T-helper 9 cell (primary cell): ENCODE data around the gene VPS37D.
"Not testable (repeated sequence)": the region's sequence is repeated elsewhere in the genome, so short reads cannot be mapped to it uniquely, and the experiment has no call there.

Experiments used
- DNase-seq: peaks from one replicate; pipeline ENCODE4 v3.0.0-alpha.2; 2020

Gene VPS37D

GRCh38 chr7:73706126-73707044 lies 38.8 kb downstream of the VPS37D start:
- DNase-seq: no peak

- DNase-seq: no peak
Observed at GRCh38 chr7:73707045-73707631, 39.5 kb downstream of the VPS37D start.

- DNase-seq: no peak
Observed at GRCh38 chr7:73708961-73709549, 41.4 kb downstream of the VPS37D start.

- no peak for DNase-seq
Observed at GRCh38 chr7:73712773-73713172, 45.1 kb downstream of the VPS37D start.

GRCh38 chr7:73713319-73713718 lies 45.7 kb downstream of the VPS37D start:
- not testable (repeated sequence) for DNase-seq

- no peak for DNase-seq
Observed at GRCh38 chr7:73715648-73716317, 48.2 kb downstream of the VPS37D start.

GRCh38 chr7:73716318-73716890 lies 48.8 kb downstream of the VPS37D start:
- no peak for DNase-seq

GRCh38 chr7:73717025-73717807 lies 49.6 kb downstream of the VPS37D start:
- DNase-seq: no peak

GRCh38 chr7:73717991-73718405 lies 50.4 kb downstream of the VPS37D start:
- DNase-seq: peak; percentile 71

GRCh38 chr7:73718438-73718881 lies 50.8 kb downstream of the VPS37D start:
- no peak for DNase-seq

- peak; percentile 65 for DNase-seq
Observed at GRCh38 chr7:73718905-73719805, 51.5 kb downstream of the VPS37D start, which contains the start of gene STX1A. Gene STX1A (minus strand): TSS chr7:73719669. CDS start chr7:73719631, 38 bp downstream.

- DNase-seq: no peak
Observed at GRCh38 chr7:73719806-73720169, 52.2 kb downstream of the VPS37D start.

GRCh38 chr7:73720443-73720842 lies 52.8 kb downstream of the VPS37D start:
- not testable (repeated sequence) for DNase-seq

GRCh38 chr7:73721377-73721817 lies 53.8 kb downstream of the VPS37D start:
- DNase-seq: no peak
